Activated CD8-positive, alpha-beta T cell treated with anti-CD3 and anti-CD28 coated beads for 36 hours (primary cell): ENCODE measurements around the gene CNKSR3. TPM values are rescaled to one million over a fixed set of nuclear protein-coding genes. Genes with fewer than 3 reads are reported as not detected.

Experiments
- ATAC-seq: fragments of 200-7000 bp; cut with Tn5 transposase; one replicate; pipeline ENCODE4 v1.10.0; 2021; ENCODE audit warnings: mild to moderate bottlenecking, moderate library complexity
- CTCF ChIA-PET: fragments of 350-600 bp; sonication (Branson Sonifier 250); formaldehyde crosslinking; loops from one replicate; lab custom pipeline; 2021; ENCODE audit warnings: antibody characterized with exemption; lab: Charles Lee
- POLR2A ChIA-PET: fragments of 350-600 bp; sonication (Branson Sonifier 250); formaldehyde crosslinking; loops from one replicate; lab custom pipeline; 2021; ENCODE audit warnings: antibody characterized with exemption; lab: Charles Lee
- DNase-seq: peaks from one replicate; pipeline ENCODE4 v3.0.0-alpha.2; 2020
- H3K27ac Mint-ChIP-seq: one replicate; pipeline ENCODE4 v1.8.0; 2021; ENCODE audit warnings: mild to moderate bottlenecking, mixed read lengths
- H3K27me3 Mint-ChIP-seq: one replicate; pipeline ENCODE4 v1.8.0; 2021; ENCODE audit warnings: mixed read lengths
- H3K36me3 Mint-ChIP-seq: one replicate; pipeline ENCODE4 v1.8.0; 2021; ENCODE audit warnings: low read depth, mixed read lengths
- H3K4me1 Mint-ChIP-seq: one replicate; pipeline ENCODE4 v1.8.0; 2021; ENCODE audit warnings: low read depth, mixed read lengths
- H3K4me3 Mint-ChIP-seq: one replicate; pipeline ENCODE4 v1.8.0; 2021; ENCODE audit warnings: mild to moderate bottlenecking, moderate library complexity, mixed read lengths
- H3K9me3 Mint-ChIP-seq: one replicate; pipeline ENCODE4 v1.8.0; 2021; ENCODE audit warnings: mixed read lengths
- CTCF ChIP-seq: fragments of 200-600 bp; IDR thresholded peaks from one replicate; pipeline ENCODE4 v1.8.0; 2022; ENCODE audit warnings: antibody characterized with exemption, mild to moderate bottlenecking
- intact Hi-C: fragments of 100-400 bp; cut with micrococcal nuclease; formaldehyde crosslinking; loops from one replicate; pipeline ENCODE4 v1.10.0; 2022
- total RNA-seq, 2 experiments: library from RNA; stranded (reverse); gene quantifications; one replicate each; pipeline ENCODE4 v1.2.3, GENCODE V29; 2021

Gene CNKSR3
- total RNA-seq, 2 experiments from 2014 or later = 0.34 to 0.45 TPM

- intact Hi-C loops = no loop called here
- Mint-ChIP-seq H3K4me3 (no peak overlapping the region), H3K36me3 (no peaks in the 10 kb centered on the region), H3K4me1 (no peaks in the 10 kb centered on the region), H3K9me3 (no peaks in the 10 kb centered on the region), H3K27ac (no peak overlapping the region), H3K27me3 (peaks cover 3% of the 10 kb centered on the region)
- ATAC-seq (no peak), DNase-seq (no peak)
- ChIA-PET CTCF (interaction anchor here (1.3 kb wide), 1 partner anchor 22 kb away, joined by 4 read pairs; no protein-coding TSS in a partner anchor), POLR2A (no interaction called here)
- no peak for TF ChIP-seq CTCF
Measured at GRCh38 chr6:154478701-154479060, 31.8 kb downstream of the CNKSR3 start.

- intact Hi-C loops = no loop called here
- ChIA-PET POLR2A (no interaction called here), CTCF (no interaction called here)
- DNase-seq (no peak), ATAC-seq (no peak)
- no peak overlapping the region for H3K4me3 Mint-ChIP-seq
- no peaks in the 10 kb centered on the region for H3K36me3 Mint-ChIP-seq
- no peak overlapping the region for H3K27ac Mint-ChIP-seq
- H3K27me3 Mint-ChIP-seq = peaks cover 3% of the 10 kb centered on the region
- H3K9me3 Mint-ChIP-seq = no peaks in the 10 kb centered on the region
- no peaks in the 10 kb centered on the region for H3K4me1 Mint-ChIP-seq
- no peak for TF ChIP-seq CTCF
Measured at GRCh38 chr6:154478021-154478700, 32.3 kb downstream of the CNKSR3 start.

GRCh38 chr6:154476494-154476893 lies 34.0 kb downstream of the CNKSR3 start:
- Mint-ChIP-seq H3K4me1 (no peaks in the 10 kb centered on the region), H3K27me3 (no peaks in the 10 kb centered on the region), H3K27ac (no peak overlapping the region), H3K4me3 (no peak overlapping the region), H3K36me3 (no peaks in the 10 kb centered on the region), H3K9me3 (no peaks in the 10 kb centered on the region)
- no peak for TF ChIP-seq CTCF
- no peak for ATAC-seq
- intact Hi-C loops = no loop called here
- CTCF ChIA-PET = no interaction called here
- POLR2A ChIA-PET = no interaction called here
- no peak for DNase-seq

- CTCF ChIA-PET = no interaction called here
- intact Hi-C loops = no loop called here
- DNase-seq (no peak), ATAC-seq (no peak)
- no peak overlapping the region for H3K27ac Mint-ChIP-seq
- no peaks in the 10 kb centered on the region for H3K4me1 Mint-ChIP-seq
- no peaks in the 10 kb centered on the region for H3K27me3 Mint-ChIP-seq
- peaks cover 4% of the 10 kb centered on the region for H3K9me3 Mint-ChIP-seq
- no peak overlapping the region for H3K4me3 Mint-ChIP-seq
- TF ChIP-seq CTCF = no peak
- POLR2A ChIA-PET = no interaction called here
- no peaks in the 10 kb centered on the region for H3K36me3 Mint-ChIP-seq
Measured at GRCh38 chr6:154474648-154475428, 35.6 kb downstream of the CNKSR3 start.

GRCh38 chr6:154473324-154473723 lies 37.2 kb downstream of the CNKSR3 start:
- no peak for DNase-seq
- intact Hi-C loops = no loop called here
- no peak for TF ChIP-seq CTCF
- peaks cover 5% of the 10 kb centered on the region for H3K9me3 Mint-ChIP-seq
- no peaks in the 10 kb centered on the region for H3K36me3 Mint-ChIP-seq
- H3K27ac Mint-ChIP-seq = no peak overlapping the region
- H3K4me1 Mint-ChIP-seq = no peaks in the 10 kb centered on the region
- CTCF ChIA-PET = interaction anchor here (1.5 kb wide), 1 partner anchor 201 kb away, joined by 3 read pairs; no protein-coding TSS in a partner anchor
- no peaks in the 10 kb centered on the region for H3K27me3 Mint-ChIP-seq
- ATAC-seq = no peak
- POLR2A ChIA-PET = no interaction called here
- no peak overlapping the region for H3K4me3 Mint-ChIP-seq
